WTC11 (cell line): ENCODE measurements around the gene MRPL47.

Experiments
- ATF2 ChIP-seq: sonication (generic); formaldehyde crosslinking; IDR thresholded peaks from 2 replicates; pipeline ENCODE4 v1.8.1; 2022; ENCODE audit warnings: low read depth, missing genetic modification reagents, borderline replicate concordance
- CTCF ChIP-seq: fragments of 200-600 bp; IDR thresholded peaks from 2 replicates; pipeline ENCODE4 v1.8.0; 2022; ENCODE audit warnings: antibody characterized with exemption
- E2F4 ChIP-seq: sonication (generic); formaldehyde crosslinking; IDR thresholded peaks from 2 replicates; pipeline ENCODE4 v1.8.1; 2022; ENCODE audit warnings: low read depth, mild to moderate bottlenecking, moderate library complexity, missing genetic modification reagents, borderline replicate concordance
- RORB ChIP-seq: fragments of 250-450 bp; sonication (Bioruptor Pico); IDR thresholded peaks from 2 replicates; pipeline ENCODE4 v1.9.0; 2021; ENCODE audit warnings: mild to moderate bottlenecking
- USF1 ChIP-seq: sonication (generic); formaldehyde crosslinking; IDR thresholded peaks from 2 replicates; pipeline ENCODE4 v1.8.0; 2022; ENCODE audit warnings: mild to moderate bottlenecking, missing genetic modification reagents
- USF2 ChIP-seq: sonication (generic); formaldehyde crosslinking; IDR thresholded peaks from 2 replicates; pipeline ENCODE4 v1.8.1; 2023; ENCODE audit warnings: mild to moderate bottlenecking, missing genetic modification reagents, moderate library complexity

GRCh38 chr3:179541596-179541995, 62.8 kb downstream of the MRPL47 start:
- TF ChIP-seq ATF2 (CRISPR knock-in tag) (no peak), CTCF (no peak), E2F4 (CRISPR knock-in tag) (no peak), USF1 (no peak), USF2 (CRISPR knock-in tag) (no peak), RORB (CRISPR knock-in tag) (no peak)
